NT2/D1 (cell line): ENCODE data around the gene GRIK2.

Experiments
- SUZ12 ChIP-seq: IDR thresholded peaks from 2 replicates; pipeline ENCODE4 v1.6.1; 2011; ENCODE audit not compliant: insufficient read length, insufficient read depth; ENCODE audit errors: extremely low read depth
- ZNF274 ChIP-seq: IDR thresholded peaks from 2 replicates; pipeline ENCODE4 v1.6.1; 2011; ENCODE audit warnings: mild to moderate bottlenecking, low read depth, low read length

- TF ChIP-seq SUZ12 (no peak), ZNF274 (no peak)
Observed at GRCh38 chr6:102051720-102052119, 658.2 kb downstream of the GRIK2 start.
